GM21447 (cell line): Measurements from ENCODE around the gene CFAP100.

Experiments used
- ATAC-seq: cut with Tn5 transposase; IDR thresholded peaks from one replicate; pipeline ENCODE4 v1.9.1; 2021; ENCODE audit not compliant: unreplicated experiment

The CFAP100 gene

DNA sequence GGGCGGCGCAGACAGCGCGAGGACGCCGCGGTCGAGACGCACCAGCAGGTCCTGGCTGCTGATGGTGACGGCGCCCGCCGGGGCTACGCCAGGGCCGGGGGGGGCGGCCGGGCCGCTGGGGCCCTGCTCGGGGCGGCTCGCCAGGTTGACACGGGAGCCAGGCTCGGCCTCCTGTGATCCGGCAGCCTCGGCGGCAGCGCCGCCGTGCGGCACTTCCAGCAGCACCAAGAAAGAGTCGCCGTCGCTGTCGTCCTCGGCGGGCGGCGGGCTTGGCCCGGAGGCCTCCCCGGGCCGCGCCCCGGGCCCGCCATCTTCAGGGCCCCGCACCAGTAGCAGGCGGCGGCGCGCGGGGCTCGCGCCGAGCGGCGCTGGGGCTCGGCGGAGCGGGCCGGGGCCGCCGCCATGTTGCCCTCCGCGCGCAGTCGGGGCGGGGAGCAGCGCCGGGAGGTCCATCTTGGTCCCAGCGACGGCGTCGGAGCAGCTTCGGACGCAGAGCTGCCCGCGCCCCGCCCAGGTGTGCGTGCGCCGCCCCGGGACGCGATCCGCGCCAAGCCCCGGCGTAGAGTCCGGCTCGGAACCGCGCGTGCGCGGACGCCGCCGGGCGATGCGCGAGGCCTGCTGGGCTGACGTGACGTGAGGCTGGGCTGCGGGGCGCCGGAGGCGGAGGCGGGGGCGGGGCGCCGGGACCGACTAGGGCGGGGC, 80.9 kb downstream of the CFAP100 start, which contains the start of gene ZXDC:
Gene ZXDC, minus strand, starts transcription at position 479 of the 702 bp plus-strand sequence. Its CDS starts 26 bp downstream, at position 453.
- peak; percentile 66 for ATAC-seq

DNA sequence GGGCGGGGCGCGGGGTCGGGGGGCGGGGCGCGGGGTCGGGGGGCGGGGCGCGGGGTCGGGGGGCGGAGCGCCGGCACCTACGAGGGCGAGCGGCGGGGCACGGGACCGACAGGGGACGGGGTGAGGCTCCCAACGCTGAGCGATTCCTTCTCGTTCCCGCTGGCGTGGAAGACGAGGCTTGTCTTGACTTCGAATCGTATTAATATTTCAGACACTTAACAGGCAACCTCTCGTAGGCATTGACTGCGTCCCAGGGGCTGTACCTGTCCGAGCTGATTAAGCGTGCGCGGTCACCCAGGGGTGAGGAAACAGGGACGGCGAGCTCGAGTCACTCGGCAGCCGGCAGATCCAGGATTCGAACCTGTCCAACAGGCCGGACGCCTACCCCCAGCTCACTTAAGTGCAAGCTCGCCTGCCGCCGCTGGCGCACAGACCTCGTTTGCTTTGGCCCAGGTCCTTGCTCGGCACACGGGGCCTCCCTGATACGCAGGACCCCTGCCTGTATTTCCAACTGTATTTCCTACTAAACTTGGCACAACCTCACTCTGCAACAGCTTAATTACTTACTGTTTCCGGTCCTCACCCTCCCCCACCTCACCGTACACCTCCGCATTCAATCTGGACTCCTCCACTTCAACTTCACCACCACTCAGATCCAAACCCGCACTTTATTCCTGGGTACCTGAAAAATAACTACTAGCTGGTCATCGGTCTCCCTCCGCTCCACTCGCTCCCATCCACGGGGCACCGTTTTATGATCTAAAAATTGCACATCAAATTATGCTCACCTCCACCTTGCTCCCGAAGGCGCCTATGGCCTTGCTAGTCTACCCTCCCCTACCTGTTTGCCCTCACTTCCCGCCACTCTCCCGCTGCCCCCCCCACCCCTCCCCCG, 81.7 kb downstream of the CFAP100 start:
- ATAC-seq: peak; percentile 38

DNA sequence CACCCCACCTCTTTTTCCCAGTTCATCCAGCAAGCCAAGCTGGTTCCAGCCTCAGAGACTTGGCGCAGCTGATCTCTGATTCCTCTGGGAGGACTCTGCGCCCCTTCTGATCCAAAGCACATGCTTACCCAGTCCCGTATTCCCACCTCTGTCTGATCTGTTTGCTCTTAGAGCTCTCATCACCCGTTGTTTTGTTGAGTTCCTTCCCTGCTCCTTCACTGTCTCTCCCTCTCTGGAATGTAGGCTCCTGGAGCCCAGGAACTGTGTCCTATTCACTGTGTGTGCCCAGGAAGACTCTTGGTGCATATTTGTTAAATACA, 82.3 kb downstream of the CFAP100 start:
- no peak for ATAC-seq

DNA sequence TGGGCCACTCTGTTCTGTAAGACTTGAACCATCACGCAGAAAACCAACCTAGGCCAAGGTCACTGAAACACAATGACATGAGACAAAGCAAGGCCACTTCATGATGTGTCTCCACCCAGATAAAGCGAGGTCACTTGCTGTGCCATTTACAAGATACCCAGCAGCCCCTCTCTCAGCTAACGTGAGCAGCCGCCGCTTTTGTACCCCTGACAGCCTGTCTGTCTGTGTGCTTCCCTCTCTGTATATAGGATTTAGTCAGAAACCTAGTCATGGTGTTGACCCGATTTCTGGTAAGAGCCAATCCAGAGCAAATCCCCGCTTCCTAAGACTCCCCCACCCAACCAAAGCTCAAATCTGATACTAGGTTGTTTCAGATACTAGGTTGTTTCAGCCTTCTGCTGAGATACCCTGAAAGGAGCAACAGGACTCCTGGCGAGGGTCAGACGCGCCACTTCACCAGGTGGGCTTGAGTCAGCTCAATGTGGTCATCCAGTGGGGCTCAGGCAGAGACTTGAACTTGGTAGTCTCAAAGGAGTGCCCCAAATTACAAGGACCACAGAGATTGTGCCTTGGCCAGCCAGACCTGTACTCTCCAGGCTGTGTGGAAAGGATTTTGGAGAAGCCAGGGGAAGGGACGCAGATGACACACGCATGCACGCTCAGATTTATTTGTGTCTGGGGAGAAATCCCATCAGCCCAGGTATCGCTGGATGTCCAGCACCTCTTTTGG, 84.0 kb downstream of the CFAP100 start:
- no peak for ATAC-seq

DNA sequence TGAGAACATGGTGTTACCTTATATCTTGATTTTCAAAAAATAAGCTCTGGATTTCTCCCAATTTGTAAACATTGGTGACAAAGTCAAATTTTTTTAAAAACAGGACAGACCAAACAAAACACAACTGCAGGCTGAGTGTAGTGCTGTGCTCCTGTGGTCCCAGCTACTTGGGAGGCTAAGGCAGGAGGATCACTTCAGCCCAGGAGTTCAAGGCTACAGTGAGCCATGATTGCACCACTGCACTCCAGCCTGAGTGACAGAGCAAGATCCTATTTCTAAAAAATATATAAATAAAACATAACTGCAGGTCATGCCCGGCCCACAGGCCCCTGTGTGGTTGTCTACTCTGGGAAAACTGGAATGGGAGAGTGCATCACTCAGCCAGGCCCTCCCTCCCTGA, 84.9 kb downstream of the CFAP100 start:
- ATAC-seq: no peak

DNA sequence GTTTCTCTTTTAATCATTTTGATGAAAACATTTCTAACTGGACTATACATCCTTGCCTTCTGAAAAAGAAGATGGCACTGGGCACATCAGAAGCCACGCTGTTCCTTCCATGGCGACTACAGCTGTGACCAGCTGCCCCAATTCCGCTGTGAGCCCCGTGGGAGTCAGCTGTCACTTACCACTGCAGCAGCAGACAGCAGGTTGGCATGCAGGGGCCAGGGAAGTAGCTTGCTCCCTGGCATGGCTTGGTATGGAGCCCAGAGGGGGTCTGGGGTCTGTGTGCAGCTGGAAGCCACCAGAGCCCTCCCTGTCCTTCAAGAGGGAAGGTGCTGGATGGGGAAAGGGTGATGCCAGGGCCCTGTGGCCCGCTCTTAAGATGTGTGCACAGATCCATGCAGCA, 85.5 kb downstream of the CFAP100 start:
- no peak for ATAC-seq

DNA sequence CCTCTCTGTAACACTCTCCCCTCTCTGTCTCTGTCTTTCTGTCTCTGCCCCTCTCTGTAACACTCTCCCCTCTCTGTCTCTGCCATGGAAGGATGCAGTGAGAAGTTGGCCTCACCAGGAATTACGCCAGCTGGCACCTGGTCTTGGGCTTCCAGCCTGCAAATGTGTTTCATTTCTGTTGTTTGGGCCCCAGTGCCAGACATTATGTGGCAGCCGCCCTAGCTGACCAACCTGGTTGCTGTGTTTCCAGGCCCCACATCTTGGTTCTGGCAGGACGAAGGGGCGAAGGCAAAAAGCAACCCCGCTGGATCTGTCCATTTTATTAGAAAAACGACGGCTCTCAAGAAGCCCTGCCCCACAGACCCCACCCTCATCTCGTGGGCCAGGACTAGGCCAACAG, 86.2 kb downstream of the CFAP100 start:
- no peak for ATAC-seq

DNA sequence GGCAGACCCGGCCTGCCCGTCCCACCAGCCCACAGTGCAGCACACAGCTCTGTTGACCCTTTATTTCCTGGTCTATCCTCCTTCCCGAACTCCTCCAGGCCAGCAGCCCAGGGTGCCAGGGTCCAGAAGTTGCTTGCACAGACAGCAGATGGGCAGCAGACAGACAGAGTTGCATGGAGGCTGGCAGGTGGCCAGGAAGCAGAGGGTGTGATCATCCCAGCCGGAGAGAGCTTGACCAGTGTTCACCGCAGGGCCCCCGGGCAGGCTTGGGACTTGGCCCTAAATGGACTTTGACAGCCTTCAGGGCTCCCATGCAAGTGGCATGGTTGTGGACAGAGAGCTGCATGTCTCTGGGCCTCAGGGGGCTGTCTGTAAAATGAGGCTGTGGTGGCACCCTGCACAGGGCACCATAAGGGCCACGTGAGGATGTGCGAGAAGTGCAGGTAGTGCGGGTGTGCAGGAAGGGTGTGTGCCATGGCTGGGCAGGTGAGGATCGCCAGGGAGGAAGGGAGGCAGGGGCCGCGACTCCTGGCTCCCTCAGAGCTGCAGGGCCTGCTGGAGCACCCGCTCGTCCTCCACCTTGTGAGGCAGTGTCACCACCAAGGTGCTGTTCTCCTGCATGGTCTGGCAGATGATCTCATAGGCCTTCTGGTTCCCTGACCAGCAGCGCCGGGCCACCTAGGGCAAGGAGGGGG, 87.2 kb downstream of the CFAP100 start:
- no peak for ATAC-seq

DNA sequence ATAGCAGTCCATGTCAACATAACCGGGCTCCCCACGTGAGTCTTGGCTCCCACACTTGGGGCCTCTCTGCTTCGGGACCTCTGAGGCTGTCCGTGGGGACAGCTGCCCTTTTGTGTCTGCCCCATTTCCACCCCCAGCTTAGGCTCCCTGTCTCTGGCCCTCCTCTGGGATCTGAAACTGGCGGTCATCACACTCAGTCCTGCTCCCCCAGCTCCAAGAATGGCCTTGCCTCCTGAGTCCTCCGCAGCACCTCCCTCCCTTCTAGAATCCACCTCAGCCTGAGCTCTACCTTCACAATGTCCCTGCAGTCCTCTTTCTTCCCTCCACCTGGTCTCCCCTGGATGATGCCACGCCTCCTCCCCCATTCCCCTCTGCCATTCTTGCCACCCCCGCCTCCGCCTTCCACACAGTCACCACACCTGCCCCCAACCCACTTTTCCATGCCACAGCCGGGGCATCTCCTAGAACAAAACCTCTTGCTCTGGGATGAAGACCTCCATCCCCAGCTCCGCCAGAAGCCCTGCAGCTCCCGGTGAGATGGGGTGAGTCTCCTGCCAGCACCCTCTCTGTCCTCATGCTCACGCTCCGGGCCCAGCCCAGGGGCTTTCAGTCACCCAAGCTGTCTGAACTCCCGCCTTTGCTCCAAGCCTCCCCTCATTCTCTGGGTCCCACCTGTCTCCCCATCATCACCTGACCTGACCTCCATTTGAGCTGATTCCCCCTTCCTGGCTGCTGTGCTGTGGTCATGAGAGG, 88.0 kb downstream of the CFAP100 start:
- no peak for ATAC-seq

DNA sequence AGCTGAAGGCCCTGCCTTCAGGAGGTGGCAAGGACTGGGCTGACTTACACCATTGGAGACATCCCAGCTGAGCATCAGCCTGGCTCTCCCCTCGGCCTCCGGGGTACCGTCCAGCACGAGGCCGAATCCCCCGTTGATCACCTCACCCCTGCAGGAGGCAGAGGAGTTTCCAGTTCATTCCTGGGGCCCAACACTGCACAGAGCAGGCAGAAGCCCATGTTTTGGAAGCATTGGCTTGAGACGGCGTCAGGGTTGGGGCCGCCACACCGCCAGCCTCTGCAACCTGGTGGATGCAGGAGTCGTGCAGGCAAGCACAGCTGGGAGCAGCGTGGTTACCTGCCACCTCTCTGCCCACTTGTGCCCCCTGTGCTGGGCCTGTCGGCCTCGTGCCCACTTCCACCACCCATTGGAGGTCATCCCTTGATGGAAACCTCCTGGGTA, 88.6 kb downstream of the CFAP100 start:
- no peak for ATAC-seq

DNA sequence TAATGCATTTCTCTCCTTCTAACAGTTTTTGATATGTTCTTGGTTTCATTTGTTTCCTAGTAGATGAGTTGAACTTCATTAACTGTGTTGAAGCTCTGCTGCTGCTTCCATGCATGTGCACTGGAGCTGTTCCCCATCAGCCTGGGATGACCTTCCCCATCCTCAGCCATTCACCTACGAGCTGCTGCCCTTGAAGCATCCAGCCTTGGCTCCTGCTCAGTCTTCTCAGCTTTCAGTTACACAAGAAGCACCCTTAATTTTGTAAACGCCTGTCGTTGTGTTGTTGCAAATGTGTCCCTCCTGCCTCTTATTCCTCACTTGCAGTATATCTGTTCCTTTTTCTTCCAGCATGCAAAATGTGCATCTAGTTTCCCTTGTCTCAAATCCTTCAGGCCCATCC, 89.4 kb downstream of the CFAP100 start:
- no peak for ATAC-seq

DNA sequence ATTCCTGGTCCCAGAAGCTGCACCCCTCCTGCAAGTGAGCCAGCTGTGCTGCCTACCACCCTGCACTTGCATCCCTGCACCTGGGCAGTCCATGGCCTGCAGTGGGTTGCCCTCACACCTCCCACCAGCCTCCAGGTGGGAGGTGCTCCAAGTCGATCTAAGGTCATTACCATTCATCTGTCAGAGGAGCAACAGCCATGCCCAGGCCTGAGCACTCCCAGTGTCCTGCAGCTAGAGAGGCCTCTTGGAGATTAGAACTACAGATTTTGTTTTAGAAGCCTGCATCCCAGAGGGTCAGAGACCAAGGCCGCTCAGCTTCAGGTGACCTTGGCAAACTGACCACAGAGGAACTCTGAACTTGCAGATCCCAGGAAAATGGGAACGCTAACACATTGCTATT, 90.0 kb downstream of the CFAP100 start:
- no peak for ATAC-seq

DNA sequence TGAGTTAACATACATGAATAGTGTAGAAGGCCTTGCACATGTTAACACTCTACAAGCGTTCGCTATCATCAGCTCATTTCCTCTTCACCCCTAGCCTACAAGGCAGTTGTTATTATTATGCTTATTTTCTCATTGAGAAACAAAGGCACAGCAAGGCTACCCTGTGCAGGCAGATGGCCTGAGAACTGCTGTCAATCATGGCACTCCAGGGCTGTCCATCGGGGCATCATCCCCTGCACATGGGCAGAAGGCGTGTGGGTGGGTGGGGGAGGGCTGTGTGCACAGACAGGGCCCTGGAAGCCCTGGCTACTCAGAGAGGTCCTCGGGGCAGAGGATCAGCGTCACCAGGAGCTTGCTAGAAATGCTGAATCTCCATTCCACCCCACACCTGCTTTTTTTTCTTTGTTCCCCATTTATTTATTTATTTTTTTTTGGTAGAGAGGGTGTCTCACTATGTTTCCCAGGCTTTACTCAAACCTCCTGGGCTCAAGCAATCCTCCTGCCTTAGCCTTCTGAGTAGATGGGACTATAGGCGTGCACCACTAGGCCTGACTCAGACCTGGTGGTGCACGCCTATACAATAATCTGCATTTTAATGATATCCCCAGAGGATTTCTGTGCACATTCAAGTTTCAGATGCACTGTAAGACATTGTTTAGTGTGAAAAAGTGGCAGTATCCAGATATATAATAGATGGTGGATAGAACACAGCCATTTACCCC, 90.6 kb downstream of the CFAP100 start:
- no peak for ATAC-seq

DNA sequence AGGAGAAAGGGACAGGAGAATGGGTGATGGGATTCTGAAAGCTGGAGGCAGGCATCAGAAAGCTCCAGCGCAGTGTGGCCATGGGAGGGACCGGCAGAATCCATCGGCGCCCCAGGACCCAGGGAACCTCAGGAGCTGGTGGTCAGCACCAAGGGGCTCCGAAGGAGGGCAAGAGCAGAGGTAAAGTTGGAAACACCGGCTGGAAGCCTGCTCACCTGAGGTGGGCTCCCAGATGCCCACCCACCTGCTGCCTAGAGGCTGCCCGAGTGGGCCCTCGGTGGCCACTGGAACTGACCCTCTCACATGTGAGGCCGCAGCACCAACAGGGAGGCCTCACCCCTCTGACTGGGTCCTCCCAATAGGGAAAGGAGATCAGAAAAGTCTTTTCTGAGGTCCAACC, 91.2 kb downstream of the CFAP100 start:
- ATAC-seq: no peak
